Karpas-422 (cell line): ENCODE measurements around the gene RAB11FIP3. TPM values are rescaled to one million over a fixed set of nuclear protein-coding genes. Genes with fewer than 3 reads are reported as not detected.
"Not testable (repeated sequence)": the region's sequence is repeated elsewhere in the genome, so short reads cannot be mapped to it uniquely, and the experiment has no call there.

Experiments
- DNase-seq: peaks from one replicate; pipeline ENCODE4 v3.0.0-alpha.2; 2015
- H2AFZ ChIP-seq: fragments of 200-600 bp; sonication (generic); 2 replicates; pipeline ENCODE4 v1.6.1; 2014; ENCODE audit warnings: antibody characterized with exemption, low read length, mixed read lengths
- H3K27ac ChIP-seq: fragments of 200-600 bp; sonication (generic); 2 replicates; pipeline ENCODE4 v1.5.1; 2014; ENCODE audit warnings: mild to moderate bottlenecking, low read length, moderate library complexity
- H3K27me3 ChIP-seq: fragments of 200-600 bp; sonication (generic); 2 replicates; pipeline ENCODE4 v1.6.1; 2014; ENCODE audit warnings: low read length, mixed read lengths
- H3K36me3 ChIP-seq: fragments of 200-600 bp; sonication (generic); 2 replicates; pipeline ENCODE4 v1.6.1; 2014; ENCODE audit warnings: low read length, mixed read lengths; ENCODE audit not compliant: insufficient read depth
- H3K4me1 ChIP-seq: fragments of 200-600 bp; sonication (generic); 2 replicates; pipeline ENCODE4 v1.6.1; 2014; ENCODE audit warnings: mild to moderate bottlenecking, low read length, mixed read lengths
- H3K4me2 ChIP-seq: fragments of 200-600 bp; sonication (generic); 2 replicates; pipeline ENCODE4 v1.6.1; 2014; ENCODE audit warnings: low read length, low read depth, mild to moderate bottlenecking; ENCODE audit not compliant: poor library complexity, severe bottlenecking
- H3K4me3 ChIP-seq: fragments of 200-600 bp; sonication (generic); 2 replicates; pipeline ENCODE4 v1.5.1; 2014; ENCODE audit warnings: mild to moderate bottlenecking, antibody characterized with exemption, low read length, mixed read lengths
- H3K79me2 ChIP-seq: fragments of 200-600 bp; sonication (generic); 2 replicates; pipeline ENCODE4 v1.6.1; 2014; ENCODE audit warnings: mild to moderate bottlenecking, low read length, mixed read lengths
- H3K9ac ChIP-seq: fragments of 200-600 bp; sonication (generic); 2 replicates; pipeline ENCODE4 v1.6.0; 2014; ENCODE audit warnings: low read length
- H3K9me2 ChIP-seq: fragments of 200-600 bp; sonication (generic), shearing (Covaris generic); replicated peaks from 2 replicates; pipeline ENCODE4 v1.6.0; 2014; ENCODE audit warnings: mild to moderate bottlenecking, low read length, moderate library complexity; ENCODE audit not compliant: insufficient read depth
- H3K9me3 ChIP-seq: fragments of 300-700, 200-600 bp; sonication (generic); 2 replicates; pipeline ENCODE4 v1.6.1; 2014; ENCODE audit warnings: low read length, mixed read lengths
- H4K20me1 ChIP-seq: fragments of 200-600 bp; sonication (generic); 2 replicates; pipeline ENCODE4 v1.6.1; 2014; ENCODE audit warnings: mild to moderate bottlenecking, antibody characterized with exemption, low read length, low read depth; ENCODE audit not compliant: insufficient read depth
- total RNA-seq: library from RNA; depleted of rRNA; stranded (reverse); fragments of >200 nt; shearing (Covaris generic); gene quantifications from 2 replicates; pipeline ENCODE4 v1.2.3, GENCODE V29; 2014; ENCODE audit warnings: low replicate concordance

The RAB11FIP3 gene
- total RNA-seq, 1 experiment from 2014 or later: 6.0 TPM

- no peak overlapping the region for H3K9ac ChIP-seq
- no peak overlapping the region for H3K27ac ChIP-seq
- H4K20me1 ChIP-seq: peaks cover 18% of the 10 kb centered on the region; the same call in 1 of the 2 replicates
- no peaks in the 10 kb centered on the region for H3K36me3 ChIP-seq
- no peaks in the 10 kb centered on the region for H3K9me3 ChIP-seq
- H3K4me2 ChIP-seq: no peak overlapping the region
- no peaks in the 10 kb centered on the region; the same call in 1 of the 2 replicates for H3K79me2 ChIP-seq
- no peak for DNase-seq
- no peaks in the 10 kb centered on the region for H3K9me2 ChIP-seq
- H3K4me1 ChIP-seq: peaks cover 3% of the 10 kb centered on the region
- H3K27me3 ChIP-seq: no peaks in the 10 kb centered on the region
- H2AFZ ChIP-seq: no peak overlapping the region
- H3K4me3 ChIP-seq: no peak overlapping the region
Measured at GRCh38 chr16:456891-457483, 31.5 kb downstream of the RAB11FIP3 start.

- no peak overlapping the region for H2AFZ ChIP-seq
- H3K4me1 ChIP-seq: peaks cover 3% of the 10 kb centered on the region
- DNase-seq: no peak
- H3K79me2 ChIP-seq: no peaks in the 10 kb centered on the region; the same call in 1 of the 2 replicates
- no peaks in the 10 kb centered on the region for H3K36me3 ChIP-seq
- no peaks in the 10 kb centered on the region for H3K9me2 ChIP-seq
- H3K27ac ChIP-seq: no peak overlapping the region
- H3K4me3 ChIP-seq: no peak overlapping the region
- no peaks in the 10 kb centered on the region for H3K27me3 ChIP-seq
- H4K20me1 ChIP-seq: peaks cover 18% of the 10 kb centered on the region; the same call in 1 of the 2 replicates
- no peak overlapping the region for H3K4me2 ChIP-seq
- no peaks in the 10 kb centered on the region for H3K9me3 ChIP-seq
- no peak overlapping the region for H3K9ac ChIP-seq
Measured at GRCh38 chr16:457732-458400, 32.4 kb downstream of the RAB11FIP3 start.

GRCh38 chr16:459761-460160 is 34.3 kb downstream of the RAB11FIP3 start:
- no peaks in the 10 kb centered on the region for H3K27me3 ChIP-seq
- H2AFZ ChIP-seq: no peak overlapping the region
- H3K27ac ChIP-seq: no peak overlapping the region
- no peak overlapping the region for H3K4me3 ChIP-seq
- H4K20me1 ChIP-seq: peaks cover 24% of the 10 kb centered on the region
- no peak overlapping the region for H3K9ac ChIP-seq
- H3K9me3 ChIP-seq: no peaks in the 10 kb centered on the region
- H3K79me2 ChIP-seq: no peaks in the 10 kb centered on the region; the same call in 1 of the 2 replicates
- no peak overlapping the region for H3K4me2 ChIP-seq
- H3K9me2 ChIP-seq: no peaks in the 10 kb centered on the region
- no peaks in the 10 kb centered on the region for H3K36me3 ChIP-seq
- H3K4me1 ChIP-seq: peaks cover 3% of the 10 kb centered on the region
- no peak for DNase-seq

- DNase-seq: no peak
- Histone ChIP-seq H2AFZ (no peak overlapping the region), H3K79me2 (no peaks in the 10 kb centered on the region; the same call in 1 of the 2 replicates), H3K4me1 (peaks cover 3% of the 10 kb centered on the region), H3K9ac (no peak overlapping the region), H3K27ac (no peak overlapping the region), H3K4me2 (no peak overlapping the region), H4K20me1 (peaks cover 29% of the 10 kb centered on the region), H3K9me3 (no peaks in the 10 kb centered on the region), H3K4me3 (no peak overlapping the region), H3K36me3 (no peaks in the 10 kb centered on the region), H3K27me3 (no peaks in the 10 kb centered on the region), H3K9me2 (no peaks in the 10 kb centered on the region)
Measured at GRCh38 chr16:460787-461186, 35.3 kb downstream of the RAB11FIP3 start.

- no peak overlapping the region for H2AFZ ChIP-seq
- H3K4me2 ChIP-seq: no peak overlapping the region
- no peaks in the 10 kb centered on the region for H3K9me3 ChIP-seq
- no peaks in the 10 kb centered on the region for H3K27me3 ChIP-seq
- no peak overlapping the region for H3K27ac ChIP-seq
- H3K79me2 ChIP-seq: no peaks in the 10 kb centered on the region
- peaks cover 3% of the 10 kb centered on the region for H3K4me1 ChIP-seq
- H4K20me1 ChIP-seq: peaks cover 30% of the 10 kb centered on the region; the same call in 1 of the 2 replicates
- DNase-seq: no peak
- H3K9ac ChIP-seq: no peak overlapping the region
- no peak overlapping the region for H3K4me3 ChIP-seq
- H3K36me3 ChIP-seq: no peaks in the 10 kb centered on the region
- H3K9me2 ChIP-seq: no peaks in the 10 kb centered on the region
Measured at GRCh38 chr16:463071-463470, 37.6 kb downstream of the RAB11FIP3 start.

- Histone ChIP-seq H3K27me3 (no peaks in the 10 kb centered on the region), H3K4me2 (no peak overlapping the region), H3K9ac (no peak overlapping the region), H3K36me3 (no peaks in the 10 kb centered on the region), H2AFZ (no peak overlapping the region), H3K4me3 (no peak overlapping the region), H3K79me2 (no peaks in the 10 kb centered on the region), H3K9me3 (no peaks in the 10 kb centered on the region), H3K27ac (no peak overlapping the region), H3K4me1 (no peaks in the 10 kb centered on the region), H3K9me2 (no peaks in the 10 kb centered on the region), H4K20me1 (peaks cover 32% of the 10 kb centered on the region)
- no peak for DNase-seq
Measured at GRCh38 chr16:466651-467050, 41.2 kb downstream of the RAB11FIP3 start.

- not testable (repeated sequence) for H3K36me3 ChIP-seq, H3K79me2 ChIP-seq, H3K9ac ChIP-seq, H2AFZ ChIP-seq, H3K4me1 ChIP-seq, H3K27me3 ChIP-seq, H3K9me2 ChIP-seq, H3K27ac ChIP-seq, H3K4me3 ChIP-seq, H3K4me2 ChIP-seq, H3K9me3 ChIP-seq, DNase-seq
- peaks cover 32% of the 10 kb centered on the region for H4K20me1 ChIP-seq
Measured at GRCh38 chr16:467249-467871, 41.9 kb downstream of the RAB11FIP3 start.

GRCh38 chr16:468068-468821 is 42.8 kb downstream of the RAB11FIP3 start:
- Histone ChIP-seq H3K27ac (no peak overlapping the region), H3K27me3 (no peaks in the 10 kb centered on the region), H4K20me1 (peaks cover 32% of the 10 kb centered on the region), H3K9me2 (no peaks in the 10 kb centered on the region), H3K4me3 (no peak overlapping the region), H2AFZ (no peak overlapping the region), H3K36me3 (no peaks in the 10 kb centered on the region), H3K4me2 (no peak overlapping the region), H3K9me3 (no peaks in the 10 kb centered on the region), H3K79me2 (no peaks in the 10 kb centered on the region), H3K4me1 (no peaks in the 10 kb centered on the region), H3K9ac (no peak overlapping the region)
- peak; percentile 55 for DNase-seq
